PC-3 (cell line): ENCODE results near the gene SP100.

Experiments used
- CTCF ChIP-seq: fragments of 300-600 bp; sonication (generic); conservative IDR thresholded peaks from 2 replicates; pipeline ENCODE4 v1.5.1; 2017; ENCODE audit warnings: antibody characterized with exemption, low read depth, mild to moderate bottlenecking, low read length
- EZH2 ChIP-seq: fragments of 300-600 bp; sonication (generic); IDR thresholded peaks from one replicate; pipeline ENCODE4 v1.6.1; 2017; ENCODE audit warnings: antibody characterized with exemption, mild to moderate bottlenecking, low read length; ENCODE audit not compliant: unreplicated experiment
- EZH2phosphoT487 ChIP-seq: fragments of 300-600 bp; sonication (generic); IDR thresholded peaks from 2 replicates; pipeline ENCODE4 v1.6.1; 2018; ENCODE audit warnings: mild to moderate bottlenecking, antibody characterized with exemption, low read length, borderline replicate concordance

- TF ChIP-seq CTCF, result no peak
- TF ChIP-seq EZH2phosphoT487, result no peak
- TF ChIP-seq EZH2, result no peak
These were observed 32.5 kb upstream of the SP100 start for GRCh38 chr2:230383453-230383852.
